C4-2B (cell line): ENCODE measurements around the gene DDX5.

Source experiments
- ZFX ChIP-seq: fragments of 450-650 bp; IDR thresholded peaks from 2 replicates; pipeline ENCODE4 v1.6.1; 2017
- TF ChIP-seq, protein P1 (sequence below): fragments of 450-650 bp; conservative IDR thresholded peaks from 2 replicates; pipeline ENCODE4 v1.5.1; 2017; ENCODE audit warnings: mild to moderate bottlenecking

DNA sequence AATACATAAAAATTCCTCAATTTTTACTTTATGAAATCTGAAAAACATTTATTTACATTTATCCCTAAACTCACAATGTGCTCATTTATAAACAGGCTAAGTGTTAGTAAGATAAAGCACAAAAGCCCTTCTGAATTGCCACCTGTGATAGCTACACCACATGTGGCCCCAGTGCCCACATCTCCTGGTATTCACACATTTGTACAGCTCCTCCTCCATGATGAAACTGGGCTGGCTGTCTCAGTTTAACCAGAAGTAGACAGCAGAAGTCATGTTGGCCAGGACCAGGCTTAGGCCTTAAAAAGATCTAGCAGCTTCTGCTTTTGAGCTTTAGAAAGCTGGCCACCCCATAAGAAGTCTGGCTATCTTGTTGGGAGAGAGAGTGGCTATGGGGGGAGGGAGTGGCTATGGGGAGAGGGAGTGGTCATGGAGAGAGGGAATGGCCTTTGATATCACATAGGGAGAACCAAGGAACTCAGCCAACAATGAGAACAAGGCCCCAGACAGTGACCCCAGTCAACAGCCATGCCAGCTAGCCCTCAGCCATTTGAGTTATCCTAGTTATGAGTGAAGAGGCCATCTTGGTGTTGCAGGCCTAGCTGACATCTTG is 48.0 kb upstream of the DDX5 start:
- TF ChIP-seq, protein P1, sequence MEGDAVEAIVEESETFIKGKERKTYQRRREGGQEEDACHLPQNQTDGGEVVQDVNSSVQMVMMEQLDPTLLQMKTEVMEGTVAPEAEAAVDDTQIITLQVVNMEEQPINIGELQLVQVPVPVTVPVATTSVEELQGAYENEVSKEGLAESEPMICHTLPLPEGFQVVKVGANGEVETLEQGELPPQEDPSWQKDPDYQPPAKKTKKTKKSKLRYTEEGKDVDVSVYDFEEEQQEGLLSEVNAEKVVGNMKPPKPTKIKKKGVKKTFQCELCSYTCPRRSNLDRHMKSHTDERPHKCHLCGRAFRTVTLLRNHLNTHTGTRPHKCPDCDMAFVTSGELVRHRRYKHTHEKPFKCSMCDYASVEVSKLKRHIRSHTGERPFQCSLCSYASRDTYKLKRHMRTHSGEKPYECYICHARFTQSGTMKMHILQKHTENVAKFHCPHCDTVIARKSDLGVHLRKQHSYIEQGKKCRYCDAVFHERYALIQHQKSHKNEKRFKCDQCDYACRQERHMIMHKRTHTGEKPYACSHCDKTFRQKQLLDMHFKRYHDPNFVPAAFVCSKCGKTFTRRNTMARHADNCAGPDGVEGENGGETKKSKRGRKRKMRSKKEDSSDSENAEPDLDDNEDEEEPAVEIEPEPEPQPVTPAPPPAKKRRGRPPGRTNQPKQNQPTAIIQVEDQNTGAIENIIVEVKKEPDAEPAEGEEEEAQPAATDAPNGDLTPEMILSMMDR = no peak
- TF ChIP-seq ZFX = no peak
